IPS-NIHi7 (cell line): ENCODE data around the gene ETV6.

Source experiments
- DNase-seq: peaks from one replicate; pipeline ENCODE4 v3.0.0; 2012; ENCODE audit warnings: mixed read lengths; ENCODE audit errors: extremely low spot score

The ETV6 gene

GRCh38 chr12:11718105-11718504 is 68.6 kb downstream of the ETV6 start:
- DNase-seq = no peak

DNA sequence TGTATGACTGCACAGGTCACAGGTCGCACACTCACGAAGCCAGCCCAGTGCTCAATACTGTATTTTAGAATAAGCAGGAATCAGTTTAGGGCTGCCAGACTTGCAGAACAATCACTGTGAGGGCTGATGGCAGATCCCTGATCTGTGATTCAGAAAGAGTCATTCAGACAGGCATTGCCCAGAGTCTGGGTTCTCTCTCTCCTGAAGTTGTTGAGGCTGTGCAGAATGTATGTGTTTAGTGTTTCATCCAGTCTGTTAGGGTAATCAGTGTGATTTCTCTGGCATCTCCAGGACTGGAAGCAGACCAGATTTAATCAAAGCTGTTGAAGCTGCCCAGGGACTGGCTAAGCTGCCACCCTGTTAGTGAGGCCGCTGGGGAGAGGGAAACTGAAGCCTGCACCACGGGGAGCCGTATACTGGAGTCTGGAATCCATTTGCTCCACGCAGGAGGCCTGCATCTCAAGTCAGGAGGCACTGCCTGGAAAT is 69.3 kb downstream of the ETV6 start:
- no peak for DNase-seq

DNA sequence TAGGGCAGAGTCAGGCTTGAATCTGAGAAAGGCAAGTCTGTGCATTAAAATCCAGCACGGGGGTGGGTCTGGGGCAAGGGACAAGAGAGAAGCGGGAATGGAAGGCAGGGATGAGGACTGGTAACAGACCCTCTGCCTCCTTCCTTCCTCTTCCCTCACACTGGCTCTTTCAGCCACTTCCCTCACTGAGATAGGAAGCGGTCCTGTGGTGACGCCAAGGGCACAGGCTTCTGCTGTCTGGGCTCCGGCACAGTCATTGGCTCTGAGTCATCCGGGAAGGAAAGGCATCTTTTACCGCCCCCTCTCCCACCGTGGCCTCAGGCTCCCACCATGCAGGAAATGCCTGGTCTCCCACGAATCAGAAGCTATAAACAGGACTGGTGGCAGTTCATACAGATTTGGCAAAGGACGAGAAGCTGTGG is 70.2 kb downstream of the ETV6 start:
- DNase-seq = peak; percentile 82

- no peak for DNase-seq
Observed at GRCh38 chr12:11722071-11722470, 72.6 kb downstream of the ETV6 start.

GRCh38 chr12:11722578-11723138 is 73.2 kb downstream of the ETV6 start:
- no peak for DNase-seq

DNA sequence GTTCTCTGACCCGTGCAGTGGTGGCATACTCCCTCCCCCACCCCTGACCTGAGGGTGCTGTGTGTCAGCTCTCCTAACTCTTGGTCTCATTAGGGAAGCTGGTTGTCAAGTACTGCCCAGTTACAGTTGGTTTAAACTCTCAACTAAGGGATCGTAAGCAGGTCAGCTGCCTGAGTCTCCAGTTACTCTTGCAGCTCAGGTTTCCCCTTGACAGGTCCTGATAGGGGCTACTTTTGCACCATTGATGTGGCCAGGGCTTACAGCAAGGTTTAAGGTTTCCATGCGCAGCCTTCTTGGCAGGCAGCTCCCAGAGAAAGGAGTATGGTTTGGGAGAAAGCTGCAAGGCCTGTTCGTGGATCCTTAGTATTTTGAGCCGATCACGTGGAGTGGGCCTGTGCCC is 74.5 kb downstream of the ETV6 start:
- DNase-seq = peak; percentile 38

DNA sequence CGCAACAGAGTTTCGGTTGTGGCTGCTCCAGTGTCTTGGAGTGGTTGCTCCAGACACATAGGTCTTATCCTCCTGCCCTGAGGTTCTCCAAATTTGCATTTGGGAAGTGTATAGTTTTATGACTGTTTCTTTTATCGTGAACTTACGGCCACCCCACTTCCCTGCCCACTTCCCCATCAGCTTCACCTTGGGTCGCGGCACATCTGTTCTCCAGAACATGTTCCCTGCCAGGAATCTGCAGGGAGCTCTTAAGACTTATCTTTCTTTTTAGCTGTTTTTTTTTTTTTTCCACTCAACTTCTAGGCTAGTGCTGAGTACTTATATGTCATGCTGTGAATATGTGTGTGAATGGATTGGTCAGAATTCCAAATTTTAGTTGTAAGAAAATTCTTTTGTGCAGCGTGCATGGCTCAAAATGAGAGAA is 75.4 kb downstream of the ETV6 start:
- no peak for DNase-seq

GRCh38 chr12:11725686-11726085 is 76.2 kb downstream of the ETV6 start:
- DNase-seq = no peak

DNA sequence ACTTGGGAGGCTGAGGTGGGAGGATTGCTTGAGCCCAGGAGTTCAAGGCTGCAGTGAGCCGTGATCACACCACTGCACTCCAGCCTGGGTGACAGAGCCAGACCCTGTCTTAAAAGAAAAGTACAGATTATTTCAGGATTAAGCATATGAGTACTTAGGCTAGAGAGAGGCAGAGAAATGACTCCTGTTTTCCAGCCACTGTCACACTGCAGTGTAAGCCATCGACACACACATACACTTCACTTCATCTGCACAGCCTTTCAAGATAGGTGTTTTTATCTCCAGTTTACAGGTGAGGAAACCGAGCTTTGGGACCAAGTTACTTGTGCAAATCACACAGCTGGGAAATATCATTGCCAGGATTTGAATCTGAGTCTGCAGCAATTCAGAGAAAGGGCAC is 77.2 kb downstream of the ETV6 start:
- no peak for DNase-seq

- DNase-seq = no peak
Observed at GRCh38 chr12:11727133-11727664, 77.7 kb downstream of the ETV6 start.

GRCh38 chr12:11728154-11728755 is 78.8 kb downstream of the ETV6 start:
- DNase-seq = no peak

DNA sequence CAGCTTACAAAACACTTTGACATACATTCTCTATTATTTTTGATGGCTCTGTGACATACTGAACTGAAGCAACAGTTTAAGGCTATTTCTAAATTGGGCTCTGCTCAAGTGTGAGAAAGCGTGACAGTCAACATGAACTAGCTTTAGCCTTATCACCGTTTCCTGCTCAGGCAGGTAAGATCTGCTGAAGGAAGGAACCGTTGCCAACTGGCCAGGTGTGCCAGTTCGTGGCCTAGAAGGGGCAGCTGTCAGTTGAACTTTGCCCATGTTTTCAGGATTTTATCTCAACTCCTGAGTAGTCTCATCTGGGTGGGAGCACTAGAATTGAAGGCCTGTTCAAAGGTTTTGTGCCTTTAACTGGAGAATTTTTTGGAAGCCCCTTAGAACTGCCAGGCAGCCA is 79.5 kb downstream of the ETV6 start:
- no peak for DNase-seq

DNA sequence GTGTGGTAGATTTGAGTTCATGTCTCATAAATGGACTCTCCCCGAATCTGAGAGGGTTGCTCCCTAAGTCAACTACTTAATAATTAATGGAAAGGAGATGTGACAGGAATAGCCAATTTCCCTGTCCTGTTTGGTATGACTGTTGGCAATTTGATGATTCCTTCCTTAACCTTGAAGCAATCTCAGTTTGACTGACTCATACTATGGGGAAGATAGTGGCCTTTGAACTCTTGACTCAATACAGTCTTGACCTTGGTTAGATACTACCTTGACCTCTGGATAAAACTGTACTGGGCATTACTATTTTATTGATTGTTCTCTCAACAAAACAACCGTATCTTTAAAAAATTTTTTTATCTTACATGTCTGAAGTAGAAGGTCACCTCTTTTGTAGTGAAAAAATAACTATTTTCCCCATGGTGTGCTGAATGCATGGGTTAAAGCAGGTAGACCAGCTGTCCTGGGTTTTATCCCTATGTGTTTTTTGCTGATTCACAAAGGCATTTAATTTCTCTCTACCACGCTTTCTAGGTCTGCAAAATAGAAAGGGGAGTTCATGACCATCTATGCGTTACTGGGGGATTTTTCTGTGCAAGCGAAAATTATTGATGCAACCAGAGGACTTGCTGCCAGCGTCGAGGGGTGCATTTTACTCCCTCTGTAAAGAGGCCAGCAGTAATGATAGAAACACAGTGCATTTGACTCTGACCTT is 80.1 kb downstream of the ETV6 start:
- no peak for DNase-seq

- no peak for DNase-seq
Observed at GRCh38 chr12:11730299-11731041, 81.0 kb downstream of the ETV6 start.

GRCh38 chr12:11731042-11731357 is 81.5 kb downstream of the ETV6 start:
- no peak for DNase-seq

DNA sequence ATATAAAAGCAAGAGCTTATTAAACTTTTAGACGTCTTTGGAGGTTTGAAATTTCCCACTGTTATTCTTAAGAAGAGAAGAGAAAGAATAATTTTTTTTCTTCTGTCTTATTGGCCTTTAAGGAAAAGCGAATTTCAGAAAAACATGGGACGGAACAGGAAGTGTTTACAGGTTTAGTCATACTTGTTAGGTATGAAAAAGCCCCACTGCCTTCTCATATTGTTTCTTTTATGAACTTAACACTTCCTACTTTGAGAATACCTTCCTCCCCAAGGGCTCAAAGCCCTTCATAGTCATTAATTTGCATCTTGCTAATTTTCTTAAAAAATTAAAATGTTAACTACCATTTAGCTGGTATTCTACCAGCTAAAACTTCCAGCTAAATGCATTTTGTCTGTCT is 82.0 kb downstream of the ETV6 start:
- no peak for DNase-seq

DNA sequence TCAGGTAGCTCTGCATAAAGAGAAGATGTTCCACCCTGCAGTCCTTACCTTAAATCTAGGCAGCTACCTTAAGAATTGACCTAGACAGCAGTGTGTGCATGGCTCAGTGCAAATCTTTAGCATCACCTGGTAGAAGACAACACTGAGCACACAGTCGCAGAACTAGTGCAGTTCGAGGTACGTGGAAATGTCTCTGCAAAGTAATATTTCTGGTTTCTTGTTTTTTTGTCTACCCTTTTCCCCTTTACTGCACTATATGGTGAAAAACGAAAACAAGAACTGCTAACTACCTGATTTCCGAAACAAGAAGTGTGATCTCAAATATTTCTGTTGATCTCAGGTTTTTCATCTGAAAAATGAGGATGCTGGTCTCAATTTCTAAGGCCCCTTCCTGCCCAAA is 82.5 kb downstream of the ETV6 start:
- DNase-seq = no peak

DNA sequence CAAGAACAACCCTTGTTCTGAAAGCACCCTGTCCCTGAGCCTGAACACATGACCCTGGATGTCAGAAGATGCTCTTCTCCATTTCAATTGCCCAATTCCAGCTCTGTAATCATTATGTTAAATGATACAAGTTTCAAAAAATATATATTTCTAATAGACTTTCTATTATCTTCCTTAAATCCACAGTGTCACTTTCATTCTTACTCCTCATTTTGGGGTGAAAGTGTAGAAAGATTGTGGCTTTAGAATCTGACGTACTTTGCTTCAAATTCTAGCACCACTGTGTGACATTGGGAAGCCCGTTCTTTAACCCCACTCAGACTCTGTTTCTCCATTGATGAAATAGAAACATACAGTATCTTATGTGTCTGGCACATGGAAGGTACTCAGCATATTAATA is 83.2 kb downstream of the ETV6 start:
- DNase-seq = no peak

- DNase-seq = no peak
Observed at GRCh38 chr12:11734580-11735180, 85.2 kb downstream of the ETV6 start.

DNA sequence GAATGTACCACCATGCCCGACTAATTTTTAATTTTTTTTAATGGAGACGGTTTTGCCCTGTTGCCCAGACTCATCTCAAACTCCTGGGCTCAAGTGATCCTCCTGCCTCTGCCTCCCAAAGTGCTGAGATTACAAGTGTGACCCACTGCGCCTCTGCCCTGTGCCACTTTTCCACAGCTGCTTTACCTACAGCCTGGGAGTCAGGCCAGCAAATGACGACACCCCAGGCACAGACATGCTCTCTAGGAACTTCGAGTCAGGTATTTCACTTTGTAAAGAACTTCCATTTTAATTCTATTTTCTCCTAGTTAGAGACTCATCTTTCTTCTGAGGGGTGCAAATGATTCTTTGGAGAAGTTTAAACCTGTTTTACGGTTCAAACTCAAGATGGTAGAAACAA is 89.0 kb downstream of the ETV6 start:
- no peak for DNase-seq

- no peak for DNase-seq
Observed at GRCh38 chr12:11739980-11740577, 90.6 kb downstream of the ETV6 start.
